ENCODE results near the gene ZNF675.
"Not testable (repeated sequence)": the region's sequence is repeated elsewhere in the genome, so short reads cannot be mapped to it uniquely, and the experiment has no call there.

The ZNF675 gene

GRCh38 chr19:23686621-23687423 is at the start of gene ZNF675:
ZNF675 (minus strand) TSS chr19:23687212; CDS start chr19:23687033, 179 bp downstream.
- DNase-seq: peak; percentile 55 to 96 (median 86)

DNA sequence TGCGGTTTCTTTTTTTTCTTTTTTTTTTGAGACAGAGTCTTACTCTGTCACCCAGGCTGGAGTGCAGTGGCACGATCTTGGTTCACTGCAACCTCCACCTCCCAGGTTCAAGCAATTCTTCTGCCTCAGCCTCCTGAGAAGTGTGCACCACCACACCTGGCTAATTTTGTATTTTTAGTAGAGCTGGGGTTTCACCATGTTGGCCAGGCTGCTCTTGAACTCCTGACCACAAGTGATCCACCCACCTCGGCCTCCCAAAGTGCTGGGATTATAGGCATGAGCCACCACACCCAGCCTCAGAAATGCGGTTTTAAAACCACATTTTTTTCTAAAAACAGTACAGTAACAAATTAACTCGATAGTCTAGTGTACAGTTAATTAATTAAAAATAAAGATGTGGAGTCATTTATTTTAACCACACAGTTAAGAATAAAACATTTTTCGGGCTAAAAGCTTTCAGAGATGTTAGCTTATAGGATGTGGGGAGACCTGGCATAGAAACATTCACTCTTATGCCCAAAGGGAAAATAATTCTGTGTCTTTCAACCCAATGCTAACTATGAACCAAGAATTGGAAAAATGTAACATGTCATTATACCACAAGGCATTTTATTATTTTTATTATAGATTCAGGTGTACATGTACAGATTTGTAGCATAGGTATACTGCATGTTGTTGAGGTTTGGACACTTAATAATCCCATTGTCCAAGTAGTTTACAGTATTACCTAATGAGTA is 43.9 kb upstream of the ZNF675 start:
- not testable (repeated sequence) for DNase-seq

DNA sequence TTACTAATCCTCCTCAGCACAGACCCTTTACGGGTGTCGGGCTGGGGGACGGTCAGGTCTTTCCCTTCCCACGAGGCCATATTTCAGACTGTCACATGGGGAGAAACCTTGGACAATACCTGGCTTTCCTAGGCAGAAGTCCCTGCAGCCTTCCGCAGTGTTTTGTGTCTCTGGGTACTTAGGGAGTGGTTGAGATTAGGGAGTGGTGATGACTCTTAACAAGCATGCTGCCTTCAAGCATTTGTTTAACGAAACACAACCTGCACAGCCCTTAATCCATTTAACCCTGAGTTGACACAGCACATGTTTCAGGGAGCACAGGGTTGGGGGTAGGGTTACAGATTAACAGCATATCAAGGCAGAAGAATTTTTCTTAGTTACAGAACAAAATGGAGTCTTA is 37.1 kb upstream of the ZNF675 start:
- DNase-seq: not testable (repeated sequence)

GRCh38 chr19:23718802-23719201 is 31.8 kb upstream of the ZNF675 start:
- DNase-seq: no peak

GRCh38 chr19:23716792-23717191 is 29.8 kb upstream of the ZNF675 start:
- DNase-seq: no peak

GRCh38 chr19:23709347-23709746 is 22.3 kb upstream of the ZNF675 start:
- DNase-seq: no peak

DNA sequence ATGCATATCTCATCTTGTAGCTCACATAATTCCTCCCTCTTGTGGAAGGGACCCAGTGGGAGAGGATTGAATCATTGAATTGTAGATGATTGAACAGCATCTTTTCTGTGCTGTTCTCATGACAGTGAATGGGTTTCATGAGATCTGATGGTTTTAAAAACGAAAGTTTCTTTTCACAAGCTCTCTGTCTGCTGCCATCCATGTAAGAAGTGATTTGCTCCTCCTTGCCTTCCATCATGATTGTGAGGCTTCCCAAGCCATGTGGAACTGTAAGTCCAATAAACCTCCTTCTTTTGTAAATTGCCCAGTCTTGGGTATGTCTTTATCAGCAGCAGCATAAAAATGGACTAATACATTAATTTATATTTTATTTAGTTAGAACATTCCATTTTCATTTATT is 19.6 kb upstream of the ZNF675 start:
- DNase-seq: no peak

DNA sequence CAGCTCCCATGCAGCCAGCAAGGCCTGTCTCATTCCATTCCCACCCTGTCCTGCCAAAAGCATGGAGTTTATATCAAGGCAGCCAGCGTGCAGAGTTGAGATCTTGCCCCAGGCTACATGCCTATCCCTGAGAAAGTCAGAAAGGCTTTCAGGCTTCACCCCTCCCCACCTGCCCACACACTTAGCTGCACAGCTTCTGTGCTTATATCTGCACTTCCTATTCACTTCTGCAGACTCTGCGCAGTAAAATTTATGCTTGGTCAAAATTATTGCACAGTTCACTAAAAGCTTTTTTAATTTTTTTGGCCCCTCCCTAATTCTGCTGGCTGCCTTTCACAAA is 12.5 kb upstream of the ZNF675 start:
- no peak for DNase-seq

- no peak for DNase-seq
Measured at GRCh38 chr19:23698711-23699520, 11.9 kb upstream of the ZNF675 start.

DNA sequence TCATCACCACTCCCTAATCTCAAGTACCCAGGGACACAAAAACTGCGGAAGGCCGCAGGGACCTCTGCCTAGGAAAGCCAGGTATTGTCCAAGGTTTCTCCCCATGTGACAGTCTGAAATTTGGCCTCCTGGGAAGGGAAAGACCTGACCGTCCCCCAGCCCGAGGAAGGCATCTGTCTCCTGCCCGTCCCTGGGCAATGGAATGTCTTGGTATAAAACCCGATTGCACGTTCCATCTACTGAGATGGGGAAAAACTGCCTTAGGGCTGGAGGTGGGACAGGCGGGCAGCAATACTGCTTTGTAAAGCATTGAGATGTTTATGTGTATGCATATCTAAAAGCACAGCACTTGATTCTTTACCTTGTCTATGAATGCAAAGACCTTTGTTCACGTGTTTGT is 5.9 kb upstream of the ZNF675 start:
- not testable (repeated sequence) for DNase-seq

DNA sequence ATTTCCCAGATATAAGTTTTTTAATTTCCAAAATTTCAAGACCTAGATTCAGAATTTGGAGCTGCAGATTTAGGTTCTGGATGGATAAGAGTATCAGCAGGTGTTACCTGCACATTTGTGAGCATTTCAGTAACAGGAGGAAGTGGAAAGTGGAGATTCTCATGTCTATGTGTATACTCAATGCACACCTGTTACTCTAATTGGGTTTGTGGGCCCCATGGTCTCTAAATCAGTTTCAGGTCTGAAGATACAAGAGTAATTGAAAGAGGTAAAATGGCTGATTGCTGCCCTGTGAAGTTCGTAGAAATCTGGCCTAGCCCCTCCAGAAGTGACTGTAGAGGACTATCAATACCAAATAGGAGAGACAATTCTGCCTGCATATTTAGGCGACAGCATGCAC is 13.9 kb downstream of the ZNF675 start:
- no peak for DNase-seq

GRCh38 chr19:23668606-23669005 is 18.4 kb downstream of the ZNF675 start:
- not testable (repeated sequence) for DNase-seq

DNA sequence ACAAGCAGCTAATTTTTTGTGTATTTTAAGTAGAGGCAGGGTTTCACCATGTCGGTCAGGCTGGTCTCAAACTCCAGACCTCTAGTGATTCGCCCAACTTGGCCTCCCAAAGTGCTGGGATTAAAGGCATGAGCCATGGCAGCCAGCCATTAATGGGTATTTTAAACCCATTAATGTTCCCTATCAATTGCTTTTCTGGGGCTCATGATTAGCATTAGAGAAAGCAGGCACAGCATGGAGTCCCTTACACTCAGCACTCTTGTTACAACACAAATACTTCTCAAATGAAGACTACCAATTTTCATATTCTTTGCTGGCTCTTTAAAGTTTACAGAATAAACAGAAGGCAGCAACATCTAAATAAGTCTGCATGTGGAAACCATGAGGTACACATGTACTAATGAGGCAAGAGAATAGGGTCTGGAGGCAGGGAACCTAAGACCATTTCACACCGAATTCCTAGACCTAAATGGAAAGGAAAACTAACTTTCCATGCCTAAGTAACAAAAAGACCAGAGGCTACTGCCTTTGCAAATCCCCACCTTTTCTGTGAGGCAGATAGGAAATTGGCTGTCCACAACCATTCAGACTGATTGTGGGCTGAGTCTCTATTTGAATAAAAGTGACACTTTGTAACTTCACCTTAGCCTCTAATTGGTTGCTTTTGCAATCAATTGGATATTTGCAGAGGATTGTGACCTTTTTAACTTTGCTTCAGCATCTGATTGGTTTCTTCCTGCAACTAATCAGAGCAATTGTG is 21.2 kb downstream of the ZNF675 start:
- no peak for DNase-seq

- DNase-seq: not testable (repeated sequence)
Measured at GRCh38 chr19:23649817-23650216, 37.2 kb downstream of the ZNF675 start.
